DMS79 treated with DMSO at 0.1 percent for 48 hours (cell line): ENCODE data around the gene COPS7A.
A peak's percentile ranks its signal among the peaks of the same experiment; 100 is the strongest.
"Not testable (repeated sequence)": the region's sequence is repeated elsewhere in the genome, so short reads cannot be mapped to it uniquely, and the experiment has no call there.

Experiments used
- DNase-seq: peaks from one replicate; lab custom pipeline; 2025; lab: John Stamatoyannopoulos, UW

COPS7A gene

DNA sequence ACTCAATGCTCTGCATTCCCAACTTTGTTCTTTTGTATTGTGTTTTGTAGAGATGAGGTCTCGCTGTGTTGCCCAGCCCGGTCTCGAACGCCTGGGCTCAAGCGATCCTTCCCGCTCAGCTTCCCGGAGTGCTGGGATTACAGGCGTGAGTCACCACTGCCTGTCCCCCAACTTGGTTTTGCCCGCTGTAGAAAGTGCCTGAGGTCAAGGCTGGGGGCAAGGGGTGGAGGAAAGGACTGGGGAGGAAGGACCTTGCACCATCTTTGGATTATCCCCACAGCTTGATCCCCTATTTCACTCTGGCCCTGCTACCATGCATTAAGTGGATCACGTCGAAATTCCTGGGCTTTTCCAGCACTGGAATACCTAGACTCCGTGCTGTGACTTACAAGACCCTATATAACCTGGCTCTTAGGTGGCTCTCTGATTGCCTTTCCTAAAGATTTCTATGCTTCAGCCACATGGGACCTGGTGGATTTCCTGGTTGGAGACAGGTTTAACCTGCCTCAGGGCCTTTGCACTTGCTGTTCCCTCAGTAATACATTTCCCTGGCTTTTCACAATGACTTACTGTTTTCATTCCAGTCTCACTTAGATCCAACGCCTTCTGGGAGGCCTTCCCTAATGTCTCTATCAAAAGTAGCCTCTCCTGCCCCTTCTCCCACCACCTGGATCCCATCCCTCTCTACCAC lies 22.6 kb upstream of the COPS7A start:
- no peak for DNase-seq

GRCh38 chr12:6703631-6704030 lies 20.2 kb upstream of the COPS7A start:
- no peak for DNase-seq

DNA sequence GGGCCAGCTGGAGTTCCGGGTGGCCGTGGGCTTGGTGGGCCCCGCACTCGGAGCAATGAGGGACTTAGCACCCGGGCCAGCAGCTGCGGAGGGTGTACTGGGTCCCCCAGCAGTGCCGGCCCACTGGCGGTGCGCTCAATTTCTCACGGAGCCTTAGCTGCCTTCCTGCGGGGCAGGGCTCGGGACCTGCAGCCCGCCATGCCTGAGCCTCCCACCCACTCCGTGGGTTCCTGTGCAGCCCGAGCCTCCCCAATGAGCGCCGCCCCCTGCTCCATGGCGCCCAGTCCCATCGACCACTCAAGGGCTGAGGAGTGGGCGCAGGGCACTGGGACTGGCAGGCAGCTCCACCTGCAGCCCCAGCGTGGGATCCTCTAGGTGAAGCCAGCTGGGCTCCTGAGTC lies 15.5 kb upstream of the COPS7A start:
- DNase-seq, result not testable (repeated sequence)

DNA sequence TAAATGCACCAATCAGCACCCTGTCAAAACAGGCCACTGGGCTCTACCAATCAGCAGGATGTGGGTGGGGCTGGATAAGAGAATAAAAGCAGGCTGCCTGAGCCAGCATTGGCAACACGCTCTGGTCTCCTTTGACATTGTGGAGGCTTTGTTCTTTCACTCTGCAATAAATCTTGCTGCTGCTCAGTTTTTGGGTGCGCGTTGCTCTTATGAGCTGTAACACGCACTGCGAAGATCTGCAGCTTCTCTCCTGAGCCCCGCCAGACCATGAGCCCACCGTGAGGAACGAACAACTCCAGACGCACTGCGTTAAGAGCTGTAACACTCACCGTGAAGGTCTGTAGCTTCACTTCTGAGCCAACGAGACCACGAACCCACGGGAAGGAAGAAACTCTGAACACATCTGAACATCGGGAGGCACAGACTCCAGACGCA lies 14.9 kb upstream of the COPS7A start:
- DNase-seq, result no peak

DNA sequence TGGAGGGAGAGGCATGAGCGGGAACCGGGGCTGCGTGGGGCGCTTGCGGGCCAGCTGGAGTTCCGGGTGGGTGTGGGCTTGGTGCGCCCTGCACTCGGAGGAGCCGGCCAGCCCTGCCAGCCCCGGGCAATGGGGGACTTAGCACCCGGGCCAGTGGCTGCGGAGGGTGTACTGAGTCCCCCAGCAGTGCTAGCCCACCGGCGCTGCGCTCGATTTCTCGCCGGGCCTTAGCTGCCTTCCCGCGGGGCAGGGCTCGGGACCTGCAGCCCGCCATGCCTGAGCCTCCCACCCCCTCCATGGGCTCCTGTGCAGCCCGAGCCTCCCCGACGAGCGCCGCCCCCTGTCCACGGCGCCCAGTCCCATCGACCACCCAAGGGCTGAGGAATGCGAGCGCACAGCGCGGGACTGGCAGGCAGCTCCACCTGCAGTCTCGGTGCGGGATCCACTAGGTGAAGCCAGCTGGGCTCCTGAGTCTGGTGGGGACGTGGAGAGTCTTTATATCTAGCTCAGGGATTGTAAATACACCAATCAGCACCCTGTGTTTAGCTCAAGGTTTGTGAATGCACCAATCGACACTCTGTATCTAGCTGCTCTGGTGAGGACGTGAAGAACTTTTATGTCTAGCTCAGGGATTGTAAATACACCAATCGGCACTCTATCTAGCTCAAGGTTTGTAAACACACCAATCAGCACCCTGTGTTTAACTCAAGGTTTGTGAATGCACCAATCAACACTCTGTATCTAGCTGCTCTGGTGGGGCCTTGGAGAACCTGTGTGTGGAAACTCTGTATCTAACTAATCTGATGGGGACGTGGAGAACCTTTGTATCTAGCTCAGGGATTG lies 7.6 kb upstream of the COPS7A start:
- DNase-seq, result not testable (repeated sequence)

GRCh38 chr12:6716874-6717437 lies 6.9 kb upstream of the COPS7A start:
- DNase-seq, result no peak

- DNase-seq, result no peak
Measured at GRCh38 chr12:6722863-6723262, 983 bp upstream of the COPS7A start.

- peak; percentile 44 for DNase-seq
Measured at GRCh38 chr12:6724409-6724797, 557 bp downstream of the COPS7A start.

- no peak for DNase-seq
Measured at GRCh38 chr12:6725350-6725749, 1.5 kb downstream of the COPS7A start.

GRCh38 chr12:6729186-6729585 lies 5.3 kb downstream of the COPS7A start:
- no peak for DNase-seq

DNA sequence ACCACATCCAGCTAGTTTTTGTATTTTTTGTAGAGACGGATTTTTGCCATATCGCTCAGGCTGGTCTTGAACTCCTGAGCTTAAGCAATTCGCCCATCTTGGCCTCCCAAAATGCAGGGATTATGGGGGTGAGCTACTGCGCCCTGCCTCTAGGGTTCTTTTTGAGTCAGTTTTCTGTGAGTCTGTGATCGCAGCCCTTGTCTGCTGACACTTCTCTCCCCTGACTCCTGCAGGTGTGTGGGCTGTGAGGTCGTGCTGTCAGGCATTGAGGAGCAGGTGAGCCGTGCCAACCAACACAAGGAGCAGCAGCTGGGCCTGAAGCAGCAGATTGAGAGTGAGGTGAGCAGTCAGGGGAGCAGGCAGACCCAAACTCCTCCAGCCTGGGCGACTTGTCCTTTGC lies 6.3 kb downstream of the COPS7A start:
- no peak for DNase-seq

- no peak for DNase-seq
Measured at GRCh38 chr12:6734506-6735387, 10.9 kb downstream of the COPS7A start.

GRCh38 chr12:6735448-6736191 lies 11.8 kb downstream of the COPS7A start:
- peak; percentile 90 for DNase-seq

- DNase-seq, result no peak
Measured at GRCh38 chr12:6736754-6737153, 12.9 kb downstream of the COPS7A start.

- not testable (repeated sequence) for DNase-seq
Measured at GRCh38 chr12:6742080-6742479, 18.2 kb downstream of the COPS7A start.

- no peak for DNase-seq
Measured at GRCh38 chr12:6742834-6743233, 19.0 kb downstream of the COPS7A start.

- not testable (repeated sequence) for DNase-seq
Measured at GRCh38 chr12:6743300-6743699, 19.5 kb downstream of the COPS7A start.

- no peak for DNase-seq
Measured at GRCh38 chr12:6745741-6746525, 22.1 kb downstream of the COPS7A start.

- no peak for DNase-seq
Measured at GRCh38 chr12:6747216-6747615, 23.4 kb downstream of the COPS7A start.

DNA sequence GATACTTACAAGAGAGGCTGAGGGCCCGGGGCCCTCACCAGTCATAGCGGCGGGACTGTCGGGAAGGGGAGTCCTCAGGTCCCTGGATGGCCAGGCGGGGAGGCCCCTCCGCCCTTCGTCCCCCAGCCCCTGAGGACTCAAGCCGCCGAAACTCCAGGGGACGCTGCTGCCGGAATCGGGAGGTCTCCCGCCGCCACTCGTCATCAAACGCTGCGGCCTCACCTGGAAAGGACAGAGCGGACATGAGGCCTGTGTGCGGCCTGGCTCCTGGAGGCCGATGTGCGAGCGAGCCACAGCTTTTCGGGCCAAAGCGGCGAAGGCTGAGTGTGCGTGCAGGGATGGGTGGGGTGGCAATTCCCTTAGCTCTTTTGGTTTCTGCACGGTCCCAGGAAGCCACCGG lies 24.9 kb downstream of the COPS7A start:
- DNase-seq, result no peak

GRCh38 chr12:6750506-6750905 lies 26.7 kb downstream of the COPS7A start:
- DNase-seq, result no peak
